ENCODE data around the gene ROBO1. TPM values are rescaled to one million over a fixed set of nuclear protein-coding genes. Genes with fewer than 3 reads are reported as not detected.

ROBO1 gene
- polyA plus RNA-seq, 1 donor (not counting 4 experiments of a cell fraction or from before 2014, with no cell fraction given): 27.1 TPM

DNA sequence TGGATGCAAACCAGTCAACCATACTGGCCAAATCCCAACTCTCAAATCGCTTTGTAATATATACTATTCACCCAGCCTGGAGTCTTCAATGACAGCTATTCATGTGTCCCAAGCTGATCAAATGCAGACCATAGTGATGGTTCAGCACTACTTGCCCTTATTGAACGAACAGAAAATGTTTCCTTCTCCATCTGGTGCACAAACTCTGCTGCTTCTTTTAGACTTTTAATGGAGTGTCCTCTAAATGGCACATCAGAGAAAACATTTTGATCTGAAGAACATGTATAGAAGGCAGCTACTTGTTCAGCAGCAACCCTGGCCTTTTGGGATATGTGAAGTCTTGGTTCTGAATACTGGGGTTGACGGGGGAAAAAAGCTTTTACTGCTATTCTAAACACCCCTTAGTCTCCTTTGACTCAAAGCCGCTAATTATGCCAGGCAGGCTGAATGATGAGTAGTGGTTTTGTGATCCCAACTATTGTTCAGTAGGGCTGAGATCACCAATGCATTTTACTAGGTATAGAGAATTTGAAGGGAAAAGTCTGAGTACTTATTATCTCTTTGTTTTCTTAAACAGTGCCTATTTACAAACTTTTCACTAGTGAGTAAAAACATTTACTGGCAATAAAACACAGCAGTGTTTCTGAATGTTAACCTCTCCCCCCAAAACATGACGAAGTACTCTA is 781.2 kb downstream of the ROBO1 start:
- Histone ChIP-seq H3K4me2 (ENCODE audit: control insufficient read depth, extremely low read depth, insufficient read depth, low read depth, low read length) (no peak overlapping the region), H3K27me3 (ENCODE audit: control insufficient read depth, extremely low read depth, insufficient read depth, low read length) (no peaks in the 10 kb centered on the region), H3K4me3 (ENCODE audit: control insufficient read depth in 2 of 3, extremely low read depth in 1 of 3, insufficient read depth in 2 of 3, low read depth in 1 of 3, low read length in 3 of 3) (no peak overlapping the region), H4K20me1 (ENCODE audit: control insufficient read depth, extremely low read depth, insufficient read depth, low read length) (no peaks in the 10 kb centered on the region), H3K9ac (ENCODE audit: control insufficient read depth, extremely low read depth, insufficient read depth, low read length) (no peak overlapping the region), H3K4me1 (ENCODE audit: control insufficient read depth, extremely low read depth, insufficient read depth, low read length) (no peaks in the 10 kb centered on the region), H3K36me3 (ENCODE audit: control insufficient read depth in 2 of 2, extremely low read depth in 1 of 2, insufficient read depth in 2 of 2, low read length in 2 of 2) (no peaks in the 10 kb centered on the region), H3K79me2 (ENCODE audit: control insufficient read depth, insufficient read depth, low read length) (peaks cover 14% of the 10 kb centered on the region), H2AFZ (ENCODE audit: control insufficient read depth, low read length) (no peak overlapping the region), H3K9me3 (ENCODE audit: control insufficient read depth, low read depth, low read length) (peaks cover 1% of the 10 kb centered on the region), H3K9me1 (ENCODE audit: control insufficient read depth, extremely low read depth, insufficient read depth, low read length) (no peaks in the 10 kb centered on the region), H3K27ac (ENCODE audit: control insufficient read depth, insufficient read depth, low read length) (no peak overlapping the region)
- TF ChIP-seq, protein P1, sequence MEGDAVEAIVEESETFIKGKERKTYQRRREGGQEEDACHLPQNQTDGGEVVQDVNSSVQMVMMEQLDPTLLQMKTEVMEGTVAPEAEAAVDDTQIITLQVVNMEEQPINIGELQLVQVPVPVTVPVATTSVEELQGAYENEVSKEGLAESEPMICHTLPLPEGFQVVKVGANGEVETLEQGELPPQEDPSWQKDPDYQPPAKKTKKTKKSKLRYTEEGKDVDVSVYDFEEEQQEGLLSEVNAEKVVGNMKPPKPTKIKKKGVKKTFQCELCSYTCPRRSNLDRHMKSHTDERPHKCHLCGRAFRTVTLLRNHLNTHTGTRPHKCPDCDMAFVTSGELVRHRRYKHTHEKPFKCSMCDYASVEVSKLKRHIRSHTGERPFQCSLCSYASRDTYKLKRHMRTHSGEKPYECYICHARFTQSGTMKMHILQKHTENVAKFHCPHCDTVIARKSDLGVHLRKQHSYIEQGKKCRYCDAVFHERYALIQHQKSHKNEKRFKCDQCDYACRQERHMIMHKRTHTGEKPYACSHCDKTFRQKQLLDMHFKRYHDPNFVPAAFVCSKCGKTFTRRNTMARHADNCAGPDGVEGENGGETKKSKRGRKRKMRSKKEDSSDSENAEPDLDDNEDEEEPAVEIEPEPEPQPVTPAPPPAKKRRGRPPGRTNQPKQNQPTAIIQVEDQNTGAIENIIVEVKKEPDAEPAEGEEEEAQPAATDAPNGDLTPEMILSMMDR (optimal IDR thresholded peaks at IDR 0.05 in 1 of 3, IDR thresholded peaks at IDR 0.05 in 1 of 3, conservative IDR thresholded peaks at IDR 0.05 in 1 of 3; ENCODE audit: extremely low read depth in 1 of 3, insufficient read depth in 2 of 3, low read length in 3 of 3): no peak
- no peak for TF ChIP-seq EZH2 (IDR thresholded peaks at IDR 0.05; ENCODE audit: low read length)
- DNase-seq (ENCODE audit: low read depth, low spot score) (no peak), FAIRE-seq (no peak)
- dilution Hi-C loops (cut with MboI; ENCODE audit: extremely low pct_ligation_motif_present, low sequenced_read_pairs): no loop called here

DNA sequence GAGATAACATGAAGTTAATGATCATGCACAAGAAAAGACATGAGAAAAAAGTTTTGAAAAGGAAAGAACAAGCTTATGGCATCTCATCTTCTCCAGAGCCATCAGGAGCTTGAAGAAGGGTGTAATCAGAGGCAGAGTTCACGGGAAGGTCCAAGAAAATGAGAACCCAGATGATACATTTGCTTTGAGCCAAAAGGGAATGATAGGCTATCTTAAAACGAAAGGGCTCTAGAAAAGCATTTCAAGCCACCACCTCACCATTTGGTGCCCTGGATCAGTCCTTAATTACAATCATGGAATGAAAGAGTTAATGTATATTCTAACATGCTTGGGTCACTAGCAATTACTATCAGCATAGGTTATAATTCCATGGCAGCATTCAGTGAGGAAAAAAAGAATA is 781.8 kb downstream of the ROBO1 start:
- Histone ChIP-seq H3K9me3 (ENCODE audit: control insufficient read depth, low read depth, low read length) (no peaks in the 10 kb centered on the region), H3K27ac (ENCODE audit: control insufficient read depth, insufficient read depth, low read length) (no peak overlapping the region)

More for the DNA sequence above, 781.8 kb downstream of the ROBO1 start:
- H3K36me3 ChIP-seq (ENCODE audit: control insufficient read depth in 2 of 2, extremely low read depth in 1 of 2, insufficient read depth in 2 of 2, low read length in 2 of 2): no peaks in the 10 kb centered on the region
- H2AFZ ChIP-seq (ENCODE audit: control insufficient read depth, low read length): no peak overlapping the region
- no peaks in the 10 kb centered on the region for H4K20me1 ChIP-seq (ENCODE audit: control insufficient read depth, extremely low read depth, insufficient read depth, low read length)
- H3K4me2 ChIP-seq (ENCODE audit: control insufficient read depth, extremely low read depth, insufficient read depth, low read depth, low read length): no peak overlapping the region
- H3K9ac ChIP-seq (ENCODE audit: control insufficient read depth, extremely low read depth, insufficient read depth, low read length): no peak overlapping the region
- H3K27me3 ChIP-seq (ENCODE audit: control insufficient read depth, extremely low read depth, insufficient read depth, low read length): no peaks in the 10 kb centered on the region
- H3K79me2 ChIP-seq (ENCODE audit: control insufficient read depth, insufficient read depth, low read length): peaks cover 9% of the 10 kb centered on the region
- FAIRE-seq: no peak
- DNase-seq (ENCODE audit: low read depth, low spot score): no peak
- H3K4me1 ChIP-seq (ENCODE audit: control insufficient read depth, extremely low read depth, insufficient read depth, low read length): no peaks in the 10 kb centered on the region
- H3K9me1 ChIP-seq (ENCODE audit: control insufficient read depth, extremely low read depth, insufficient read depth, low read length): no peaks in the 10 kb centered on the region
- dilution Hi-C loops (cut with MboI; ENCODE audit: extremely low pct_ligation_motif_present, low sequenced_read_pairs): no loop called here
- H3K4me3 ChIP-seq (ENCODE audit: control insufficient read depth in 2 of 3, extremely low read depth in 1 of 3, insufficient read depth in 2 of 3, low read depth in 1 of 3, low read length in 3 of 3): no peak overlapping the region
- no peak for TF ChIP-seq EZH2 (IDR thresholded peaks at IDR 0.05; ENCODE audit: low read length)
- TF ChIP-seq, protein P1 (optimal IDR thresholded peaks at IDR 0.05 in 1 of 3, IDR thresholded peaks at IDR 0.05 in 1 of 3, conservative IDR thresholded peaks at IDR 0.05 in 1 of 3; ENCODE audit: extremely low read depth in 1 of 3, insufficient read depth in 2 of 3, low read length in 3 of 3): no peak
